ENCODE data around the gene PHKB.
"Not testable (repeated sequence)": the region's sequence is repeated elsewhere in the genome, so short reads cannot be mapped to it uniquely, and the experiment has no call there.

PHKB gene

GRCh38 chr16:47460711-47461597 is at the start of gene PHKB, which contains the start of gene ITFG1:
Gene PHKB (plus strand): TSS chr16:47461331. CDS start chr16:47461351, 20 bp downstream.
Gene ITFG1 (minus strand): TSS chr16:47461063. CDS start chr16:47461045, 18 bp downstream.
- POLR2A ChIA-PET, result interaction anchor here (0.9 to 2.2 kb wide), 7 partner anchors 10 to 704 kb away, joined by 3 to 10 read pairs (median 4); partner anchors contain the start of gene NETO2
- peak; percentile 41 for DNase-seq (ENCODE audit: low read depth, low spot score)
- no peak for TF ChIP-seq CTCF (IDR thresholded peaks at IDR 0.05; ENCODE audit: insufficient read depth, low read length, missing control alignments)
- CTCF ChIA-PET, result interaction anchor here (0.6 to 1.8 kb wide), 12 partner anchors 10 to 704 kb away, joined by 3 to 9 read pairs (median 3); partner anchors contain the start of gene NETO2
- peak within 1 kb of the TSS; percentile 91 for H3K4me3 ChIP-seq (ENCODE audit: low read depth, low read length)

GRCh38 chr16:47413041-47413440 is 48.1 kb upstream of the PHKB start:
- TF ChIP-seq CTCF (IDR thresholded peaks at IDR 0.05; ENCODE audit: insufficient read depth, low read length, missing control alignments), result no peak
- POLR2A ChIA-PET, result no interaction called here
- no peak overlapping the region for H3K4me3 ChIP-seq (ENCODE audit: low read depth, low read length)
- peak; percentile 9 for DNase-seq (ENCODE audit: low read depth, low spot score)
- CTCF ChIA-PET, result no interaction called here

- POLR2A ChIA-PET, result no interaction called here
- no peak for TF ChIP-seq CTCF (IDR thresholded peaks at IDR 0.05; ENCODE audit: insufficient read depth, low read length, missing control alignments)
- CTCF ChIA-PET, result no interaction called here
These were observed 44.3 kb upstream of the PHKB start for GRCh38 chr16:47416869-47417268.

GRCh38 chr16:47424846-47425245 is 36.3 kb upstream of the PHKB start:
- POLR2A ChIA-PET, result interaction anchor here (0.6 kb wide), 1 partner anchor 81 kb away, joined by 3 read pairs; no protein-coding TSS in a partner anchor
- no peak for DNase-seq (ENCODE audit: low read depth, low spot score)
- no peak overlapping the region for H3K4me3 ChIP-seq (ENCODE audit: low read depth, low read length)
- TF ChIP-seq CTCF (IDR thresholded peaks at IDR 0.05; ENCODE audit: insufficient read depth, low read length, missing control alignments), result no peak
- CTCF ChIA-PET, result no interaction called here

More at GRCh38 chr16:47416869-47417268, 44.3 kb upstream of the PHKB start:
- no peak overlapping the region for H3K4me3 ChIP-seq (ENCODE audit: low read depth, low read length)
- no peak for DNase-seq (ENCODE audit: low read depth, low spot score)

GRCh38 chr16:47426806-47427205 is 34.3 kb upstream of the PHKB start:
- H3K4me3 ChIP-seq (ENCODE audit: low read depth, low read length), result no peak overlapping the region
- no peak for TF ChIP-seq CTCF (IDR thresholded peaks at IDR 0.05; ENCODE audit: insufficient read depth, low read length, missing control alignments)
- ChIA-PET POLR2A (no interaction called here), CTCF (no interaction called here)
- no peak for DNase-seq (ENCODE audit: low read depth, low spot score)

- H3K4me3 ChIP-seq (ENCODE audit: low read depth, low read length), result no peak overlapping the region
- no peak for TF ChIP-seq CTCF (IDR thresholded peaks at IDR 0.05; ENCODE audit: insufficient read depth, low read length, missing control alignments)
- CTCF ChIA-PET, result no interaction called here
- POLR2A ChIA-PET, result no interaction called here
- DNase-seq (ENCODE audit: low read depth, low spot score), result no peak
These were observed 29.2 kb upstream of the PHKB start for GRCh38 chr16:47431960-47432359.

- DNase-seq (ENCODE audit: low read depth, low spot score); CTCF ChIA-PET; H3K4me3 ChIP-seq (ENCODE audit: low read depth, low read length); POLR2A ChIA-PET: not testable (repeated sequence)
These were observed 26.9 kb upstream of the PHKB start for GRCh38 chr16:47434274-47434673.

- CTCF ChIA-PET; H3K4me3 ChIP-seq (ENCODE audit: low read depth, low read length); POLR2A ChIA-PET; DNase-seq (ENCODE audit: low read depth, low spot score): not testable (repeated sequence)
These were observed 21.1 kb upstream of the PHKB start for GRCh38 chr16:47440066-47440465.

- H3K4me3 ChIP-seq (ENCODE audit: low read depth, low read length); CTCF ChIA-PET; DNase-seq (ENCODE audit: low read depth, low spot score); POLR2A ChIA-PET: not testable (repeated sequence)
These were observed 18.2 kb upstream of the PHKB start for GRCh38 chr16:47442884-47443283.

Measured in AG04449 (cell line).